AG04449 (cell line): ENCODE measurements around the gene NR2F1-AS1.
"Not testable (repeated sequence)": the region's sequence is repeated elsewhere in the genome, so short reads cannot be mapped to it uniquely, and the experiment has no call there.

Source experiments
- CTCF ChIA-PET: fragments of 350-600 bp; formaldehyde crosslinking; extraction: SDS; loops from one replicate; lab custom pipeline; 2021; ENCODE audit warnings: antibody characterized with exemption; lab: Yijun Ruan, JAX
- POLR2A ChIA-PET: fragments of 400-600, 350-600 bp; formaldehyde crosslinking; extraction: SDS; loops from one replicate; lab custom pipeline; 2020; ENCODE audit warnings: antibody characterized with exemption, inconsistent platforms; lab: Yijun Ruan, JAX
- DNase-seq: peaks from one replicate; pipeline ENCODE4 v3.0.0-alpha.2; 2010; ENCODE audit warnings: low read depth, low spot score
- H3K4me3 ChIP-seq: 2 replicates; pipeline ENCODE4 v1.5.1; 2011; ENCODE audit warnings: low read depth, mild to moderate bottlenecking, control low read depth, low read length
- CTCF ChIP-seq: IDR thresholded peaks from one replicate; pipeline ENCODE4 v1.5.1; 2011; ENCODE audit warnings: mild to moderate bottlenecking, moderate library complexity, low read length, control low read depth, inconsistent platforms; ENCODE audit not compliant: insufficient read depth; ENCODE audit errors: missing control alignments

Gene NR2F1-AS1

DNA sequence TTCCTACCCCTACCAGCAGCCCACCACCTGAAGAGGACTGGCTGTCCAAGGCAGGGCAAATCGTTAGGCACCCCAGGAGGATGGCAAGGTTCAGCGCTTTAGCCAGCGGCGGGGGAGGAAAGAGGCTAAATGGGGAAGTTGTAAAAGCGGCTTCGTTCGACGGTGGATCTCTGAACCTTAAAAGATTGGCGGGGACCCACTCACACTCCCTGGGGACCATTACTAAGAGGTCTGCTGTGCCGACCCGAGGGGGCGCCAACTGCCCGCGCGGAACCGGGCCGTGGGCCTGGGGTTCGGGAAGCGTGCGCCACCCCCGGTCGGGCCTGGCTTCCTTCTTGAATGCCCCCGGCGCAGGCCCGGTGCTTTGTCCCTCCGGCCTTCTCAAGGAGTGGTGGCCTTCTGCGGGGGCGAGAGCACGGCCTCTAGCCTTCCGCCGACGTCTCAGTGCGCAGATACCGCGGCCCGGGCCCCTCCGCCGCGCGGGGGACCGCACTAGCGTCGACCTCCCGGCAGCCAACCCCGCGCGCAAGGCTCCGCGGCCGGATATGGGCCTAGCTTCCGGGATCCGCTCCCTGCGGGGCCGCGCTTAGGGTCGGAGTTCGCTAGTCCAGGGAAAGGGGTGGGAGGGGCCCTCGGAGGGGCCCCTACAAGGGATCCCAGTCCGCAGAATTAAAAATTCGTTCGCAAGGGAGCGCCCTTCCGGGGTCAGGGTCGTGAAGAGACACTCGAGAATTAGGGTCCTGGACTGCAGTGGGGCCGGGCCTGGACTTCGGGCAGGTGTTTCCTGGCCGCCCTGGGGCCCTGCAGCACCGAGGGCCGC, 10.5 kb downstream of the NR2F1-AS1 start:
- TF ChIP-seq CTCF = no peak
- H3K4me3 ChIP-seq = no peak overlapping the region
- no peak for DNase-seq
- POLR2A ChIA-PET = no interaction called here
- CTCF ChIA-PET = no interaction called here

GRCh38 chr5:93569300-93570160, 11.5 kb downstream of the NR2F1-AS1 start:
- H3K4me3 ChIP-seq = no peak overlapping the region
- ChIA-PET CTCF (no interaction called here), POLR2A (no interaction called here)
- TF ChIP-seq CTCF = no peak
- no peak for DNase-seq

DNA sequence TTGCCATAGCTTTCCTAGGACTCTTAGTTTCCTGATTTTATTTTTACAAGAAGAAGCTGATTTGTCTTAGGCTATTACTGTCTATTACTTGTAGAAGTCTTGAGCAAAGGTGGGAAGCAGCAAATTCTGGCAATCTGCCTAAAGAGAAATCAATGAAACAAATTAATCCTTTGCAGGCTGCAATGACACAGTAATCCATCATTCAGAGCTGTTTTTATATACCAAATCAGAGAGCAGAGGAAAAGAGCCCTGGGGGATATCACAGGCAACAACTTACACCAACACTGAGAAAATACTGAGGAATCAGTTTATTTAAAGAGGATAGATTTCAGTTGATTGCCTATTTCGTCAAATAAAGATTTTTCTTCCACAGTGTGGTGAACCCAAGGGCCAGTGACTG, 13.6 kb downstream of the NR2F1-AS1 start:
- DNase-seq = no peak
- no peak overlapping the region for H3K4me3 ChIP-seq
- no peak for TF ChIP-seq CTCF
- POLR2A ChIA-PET = no interaction called here
- CTCF ChIA-PET = no interaction called here

DNA sequence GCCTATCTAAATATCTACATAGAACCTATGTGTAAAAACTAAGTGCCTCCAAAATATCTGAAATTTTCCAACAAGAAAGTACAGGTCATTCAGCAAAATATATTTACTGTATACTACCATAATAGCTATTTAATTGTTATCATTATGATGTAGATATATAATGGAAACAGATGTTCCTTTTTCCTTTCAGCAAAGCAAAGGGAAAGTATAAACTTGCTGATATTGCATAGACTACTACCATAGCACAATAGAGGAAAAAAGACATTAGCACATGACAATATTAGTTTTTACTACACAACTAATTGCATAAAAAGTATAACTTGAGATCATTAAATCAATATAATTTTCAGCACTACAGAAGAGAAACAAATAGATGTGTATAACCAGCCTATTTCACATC, 14.9 kb downstream of the NR2F1-AS1 start:
- ChIA-PET POLR2A (interaction anchor here (0.6 kb wide), 1 partner anchor 361 kb away, joined by 3 read pairs; no protein-coding TSS in a partner anchor), CTCF (no interaction called here)
- no peak for TF ChIP-seq CTCF
- no peak for DNase-seq
- H3K4me3 ChIP-seq = no peak overlapping the region

GRCh38 chr5:93557021-93557604, 23.9 kb downstream of the NR2F1-AS1 start:
- DNase-seq = no peak
- CTCF ChIA-PET = no interaction called here
- TF ChIP-seq CTCF = no peak
- POLR2A ChIA-PET = no interaction called here
- H3K4me3 ChIP-seq = no peak overlapping the region

GRCh38 chr5:93549594-93549993, 31.4 kb downstream of the NR2F1-AS1 start:
- DNase-seq, H3K4me3 ChIP-seq, POLR2A ChIA-PET, CTCF ChIA-PET: not testable (repeated sequence)
